ENCODE data around the gene EPHA4. TPM values are rescaled to one million over a fixed set of nuclear protein-coding genes. Genes with fewer than 3 reads are reported as not detected.
"Not testable (repeated sequence)": the region's sequence is repeated elsewhere in the genome, so short reads cannot be mapped to it uniquely, and the experiment has no call there.

EPHA4 gene
- total RNA-seq, 1 experiment from 2014 or later, result 5.4 TPM

GRCh38 chr2:221527776-221528309, 44.3 kb downstream of the EPHA4 start:
- no peak overlapping the region for H3K4me3 ChIP-seq
- no peak for DNase-seq
- no peaks in the 10 kb centered on the region for H3K27me3 ChIP-seq
- no peaks in the 10 kb centered on the region for H3K36me3 ChIP-seq
- H3K9me3 ChIP-seq, result no peaks in the 10 kb centered on the region

DNA sequence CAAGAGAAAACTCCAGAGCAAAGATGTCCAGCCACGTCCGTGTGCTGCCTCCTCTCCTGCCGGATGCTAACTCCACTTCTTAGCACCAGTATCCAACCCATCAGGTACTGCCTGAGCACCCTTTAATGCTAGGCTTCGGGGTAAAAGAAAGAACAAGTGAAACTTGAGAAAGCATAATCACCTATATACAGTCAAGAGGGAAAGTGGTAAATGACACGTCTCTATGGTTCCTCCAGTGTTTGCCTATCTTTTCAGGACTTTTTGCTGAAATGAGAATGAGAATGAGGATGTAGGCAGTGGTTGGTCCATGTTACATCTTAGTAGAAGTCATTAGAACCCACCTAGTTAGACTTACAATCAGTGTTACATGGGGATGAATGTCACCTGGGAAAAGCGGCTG, 47.9 kb downstream of the EPHA4 start:
- H3K9me3 ChIP-seq, result no peaks in the 10 kb centered on the region
- no peaks in the 10 kb centered on the region for H3K36me3 ChIP-seq
- DNase-seq, result no peak
- no peaks in the 10 kb centered on the region for H3K27me3 ChIP-seq
- H3K4me3 ChIP-seq, result no peak overlapping the region

DNA sequence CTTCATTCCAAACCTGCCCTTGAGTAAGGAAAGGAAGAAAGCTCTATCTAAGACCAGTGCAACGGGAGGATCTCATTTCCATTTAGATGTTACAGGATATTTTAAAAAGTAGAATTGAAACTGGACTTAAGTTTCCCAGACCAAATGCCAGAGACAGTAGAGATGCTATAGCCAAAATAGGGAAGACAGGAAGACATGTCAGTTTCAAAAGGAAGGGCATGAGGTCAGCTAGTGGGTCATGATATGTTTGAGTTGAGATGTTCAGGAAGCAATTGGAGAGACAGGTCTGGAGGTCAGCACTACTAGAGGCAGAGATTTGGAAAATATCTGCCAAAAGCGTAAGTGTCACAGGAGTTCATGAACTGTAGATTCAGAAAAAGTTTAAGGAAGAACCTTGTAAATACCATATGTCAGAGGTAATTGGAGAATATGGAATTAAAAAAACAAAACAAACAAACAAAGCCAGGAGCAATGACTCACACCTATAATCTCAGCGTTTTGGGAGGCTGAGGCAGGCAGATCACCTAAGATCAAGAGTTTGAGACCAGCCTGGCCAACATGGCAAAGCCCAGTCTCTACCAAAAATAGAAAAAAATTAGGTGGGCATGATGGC, 50.8 kb downstream of the EPHA4 start:
- Histone ChIP-seq H3K27me3 (no peaks in the 10 kb centered on the region), H3K36me3 (no peaks in the 10 kb centered on the region), H3K9me3 (no peaks in the 10 kb centered on the region), H3K4me3 (no peak overlapping the region)
- no peak for DNase-seq

GRCh38 chr2:221518935-221519625, 53.0 kb downstream of the EPHA4 start:
- Histone ChIP-seq H3K27me3 (no peaks in the 10 kb centered on the region), H3K36me3 (no peaks in the 10 kb centered on the region), H3K9me3 (no peaks in the 10 kb centered on the region), H3K4me3 (no peak overlapping the region)
- DNase-seq, result no peak

- DNase-seq, result no peak
- no peak overlapping the region for H3K4me3 ChIP-seq
- H3K9me3 ChIP-seq, result no peaks in the 10 kb centered on the region
- no peaks in the 10 kb centered on the region for H3K27me3 ChIP-seq
- H3K36me3 ChIP-seq, result no peaks in the 10 kb centered on the region
Observed at GRCh38 chr2:221518201-221518934, 53.7 kb downstream of the EPHA4 start.

- H3K9me3 ChIP-seq, result no peaks in the 10 kb centered on the region
- no peaks in the 10 kb centered on the region for H3K36me3 ChIP-seq
- no peaks in the 10 kb centered on the region for H3K27me3 ChIP-seq
- no peak overlapping the region for H3K4me3 ChIP-seq
- DNase-seq, result peak; percentile 40
Observed at GRCh38 chr2:221517696-221518151, 54.4 kb downstream of the EPHA4 start.

GRCh38 chr2:221517146-221517695, 54.9 kb downstream of the EPHA4 start:
- Histone ChIP-seq H3K27me3 (no peaks in the 10 kb centered on the region), H3K36me3 (no peaks in the 10 kb centered on the region), H3K9me3 (no peaks in the 10 kb centered on the region), H3K4me3 (no peak overlapping the region)
- DNase-seq, result peak; percentile 22

- no peak for DNase-seq
- Histone ChIP-seq H3K4me3 (no peak overlapping the region), H3K36me3 (no peaks in the 10 kb centered on the region), H3K27me3 (no peaks in the 10 kb centered on the region), H3K9me3 (no peaks in the 10 kb centered on the region)
Observed at GRCh38 chr2:221515864-221516263, 56.2 kb downstream of the EPHA4 start.

DNA sequence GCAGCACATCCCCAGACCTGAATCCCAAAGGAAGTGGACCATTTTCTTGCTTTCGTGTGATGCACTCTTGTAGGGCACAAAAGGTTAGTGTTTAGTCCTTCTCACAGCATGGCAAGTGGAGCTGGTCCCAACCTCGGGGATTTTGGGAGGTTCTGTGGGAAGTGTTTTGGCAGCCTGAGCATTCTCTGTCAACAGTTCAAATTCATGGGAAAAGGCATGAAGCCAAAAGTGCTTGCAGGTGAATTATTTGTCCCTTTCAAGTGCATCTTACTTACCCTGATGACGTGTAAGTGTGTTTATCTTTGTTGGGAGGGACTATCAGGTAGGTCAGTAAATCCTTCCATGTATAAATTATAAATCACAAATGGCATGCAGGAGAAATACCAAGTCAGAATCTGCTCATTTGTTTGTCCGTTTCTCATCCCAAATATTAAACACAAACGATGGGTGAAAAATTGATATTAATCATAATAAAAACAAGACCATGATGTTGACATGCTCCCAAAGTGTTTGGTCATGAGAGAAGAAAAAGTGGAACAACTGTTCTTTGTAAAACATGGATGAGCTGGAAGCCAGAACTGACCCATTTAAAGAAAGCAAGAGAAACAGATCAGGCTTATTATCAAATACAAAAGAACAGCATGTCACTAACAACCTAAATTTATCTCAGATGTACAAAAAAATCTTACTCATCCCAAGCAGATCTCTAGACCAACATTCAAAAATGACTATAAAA, 57.6 kb downstream of the EPHA4 start:
- Histone ChIP-seq H3K4me3 (no peak overlapping the region), H3K36me3 (no peaks in the 10 kb centered on the region), H3K9me3 (no peaks in the 10 kb centered on the region), H3K27me3 (no peaks in the 10 kb centered on the region)
- no peak for DNase-seq

DNA sequence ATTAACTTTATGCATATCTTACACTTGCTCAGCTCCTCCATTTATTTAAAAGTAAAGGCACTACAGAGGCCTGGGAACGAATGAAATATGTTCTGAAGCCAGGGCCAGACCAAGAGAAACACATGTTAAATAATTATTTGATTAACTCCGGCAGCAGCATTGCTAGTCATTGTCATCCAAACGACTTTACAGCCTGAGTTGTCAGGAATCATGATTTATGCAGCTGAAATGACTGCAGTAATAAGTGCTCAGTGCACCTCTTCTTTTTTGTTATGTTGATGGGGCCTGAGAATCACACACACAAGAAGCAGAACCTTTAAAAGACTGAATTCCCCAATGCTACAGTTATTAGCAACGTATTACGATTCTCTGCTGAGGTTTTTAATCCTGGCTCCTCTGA, 58.9 kb downstream of the EPHA4 start:
- no peaks in the 10 kb centered on the region for H3K36me3 ChIP-seq
- no peaks in the 10 kb centered on the region for H3K27me3 ChIP-seq
- no peak overlapping the region for H3K4me3 ChIP-seq
- H3K9me3 ChIP-seq, result no peaks in the 10 kb centered on the region
- DNase-seq, result no peak

DNA sequence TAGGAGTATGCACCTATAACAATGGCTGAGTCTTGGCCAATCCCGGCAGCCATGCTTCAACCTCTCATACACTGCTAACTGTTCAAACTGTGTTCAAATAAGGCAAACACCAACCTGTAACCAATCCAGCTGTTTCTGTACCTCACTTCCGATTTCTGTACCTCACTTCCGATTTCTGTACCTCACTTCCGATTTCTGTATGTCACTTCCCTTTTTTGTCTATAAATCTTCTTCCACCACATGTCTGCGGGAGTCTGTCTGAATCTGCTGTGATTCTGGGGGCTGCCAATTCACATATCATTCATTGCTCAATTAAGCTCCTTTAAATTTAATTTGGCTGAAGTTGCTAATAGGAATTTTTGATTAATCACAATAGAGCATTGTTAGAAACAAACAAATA, 60.8 kb downstream of the EPHA4 start:
- not testable (repeated sequence) for DNase-seq, H3K9me3 ChIP-seq, H3K36me3 ChIP-seq, H3K27me3 ChIP-seq, H3K4me3 ChIP-seq

GRCh38 chr2:221506469-221506868, 65.6 kb downstream of the EPHA4 start:
- Histone ChIP-seq H3K4me3 (no peak overlapping the region), H3K27me3 (no peaks in the 10 kb centered on the region), H3K36me3 (no peaks in the 10 kb centered on the region), H3K9me3 (no peaks in the 10 kb centered on the region)
- no peak for DNase-seq

GRCh38 chr2:221505605-221506004, 66.5 kb downstream of the EPHA4 start:
- H3K27me3 ChIP-seq, result no peaks in the 10 kb centered on the region
- no peaks in the 10 kb centered on the region for H3K9me3 ChIP-seq
- no peak for DNase-seq
- no peak overlapping the region for H3K4me3 ChIP-seq
- no peaks in the 10 kb centered on the region for H3K36me3 ChIP-seq

GRCh38 chr2:221504905-221505304, 67.2 kb downstream of the EPHA4 start:
- Histone ChIP-seq H3K36me3 (no peaks in the 10 kb centered on the region), H3K27me3 (no peaks in the 10 kb centered on the region), H3K9me3 (no peaks in the 10 kb centered on the region), H3K4me3 (no peak overlapping the region)
- DNase-seq, result no peak

- H3K27me3 ChIP-seq, result no peaks in the 10 kb centered on the region
- no peak for DNase-seq
- H3K4me3 ChIP-seq, result no peak overlapping the region
- H3K36me3 ChIP-seq, result no peaks in the 10 kb centered on the region
- H3K9me3 ChIP-seq, result no peaks in the 10 kb centered on the region
Observed at GRCh38 chr2:221503965-221504364, 68.1 kb downstream of the EPHA4 start.

GRCh38 chr2:221502270-221503010, 69.7 kb downstream of the EPHA4 start:
- Histone ChIP-seq H3K4me3 (0 out of 2 replicates have a peak overlapping the region, but pooled peaks have one; percentile 39), H3K9me3 (no peaks in the 10 kb centered on the region), H3K36me3 (no peaks in the 10 kb centered on the region), H3K27me3 (no peaks in the 10 kb centered on the region)
- DNase-seq, result peak; percentile 74
